ENCODE data around the gene PDE10A.

Gene PDE10A

DNA sequence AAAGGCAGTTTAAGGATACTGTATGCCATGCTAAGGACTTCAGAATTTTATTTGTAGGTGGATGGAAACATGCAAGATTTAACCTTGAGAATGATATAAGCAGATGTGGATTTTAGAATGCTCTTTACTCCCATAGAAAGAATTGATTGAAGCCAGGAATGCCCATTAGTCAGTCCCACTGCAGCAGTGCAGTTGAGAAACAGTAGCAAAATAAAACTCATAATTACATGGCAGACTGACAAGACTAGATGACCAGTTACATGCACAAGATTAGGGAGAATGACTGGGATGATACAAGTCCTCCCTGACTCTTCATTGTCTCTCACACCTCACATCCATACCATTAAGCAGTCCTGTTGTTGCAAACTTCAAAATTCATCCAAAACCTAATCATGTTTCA, 83.9 kb downstream of the PDE10A start:
- no peak overlapping the region for H3K9ac ChIP-seq (ENCODE audit: low read depth in 1 of 2, low read length in 2 of 2)
- H3K9me3 ChIP-seq (ENCODE audit: control insufficient read depth in 1 of 2, low read length in 2 of 2) = no peaks in the 10 kb centered on the region
- H3K27ac ChIP-seq (ENCODE audit: low read depth, low read length) = no peak overlapping the region
- peaks cover 4 to 5% of the 10 kb centered on the region in 2 donors for H3K4me1 ChIP-seq (ENCODE audit: control insufficient read depth in 1 of 2, insufficient read depth in 2 of 2, low read length in 2 of 2)
- no peaks in the 10 kb centered on the region for H3K36me3 ChIP-seq (ENCODE audit: control insufficient read depth in 1 of 2, insufficient read depth in 2 of 2, low read length in 2 of 2)
- H3K27me3 ChIP-seq (ENCODE audit: control insufficient read depth in 1 of 2, insufficient read depth in 2 of 2, low read length in 2 of 2) = no peaks in the 10 kb centered on the region
- H3K4me3 ChIP-seq (ENCODE audit: low read depth in 1 of 2, low read length in 2 of 2) = no peak overlapping the region

DNA sequence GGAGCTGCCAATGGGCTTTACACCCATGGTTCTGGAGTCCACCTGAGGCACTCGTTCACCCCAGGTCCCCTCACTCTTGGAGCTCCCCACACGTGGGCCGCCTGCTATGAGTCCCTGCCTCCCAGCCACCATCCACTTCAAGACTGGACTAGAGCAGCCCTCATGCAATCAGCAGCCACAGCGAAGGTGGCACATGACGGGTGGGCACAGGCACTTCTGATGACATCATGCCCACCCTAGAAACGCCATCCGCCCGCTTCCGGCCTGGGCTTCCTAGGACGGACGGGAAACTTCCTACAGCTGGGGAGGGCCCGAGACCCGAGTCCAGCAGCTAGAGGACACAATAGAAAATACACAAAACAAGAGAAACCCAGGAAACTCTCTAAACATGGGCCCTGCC, 85.5 kb downstream of the PDE10A start:
- Histone ChIP-seq H3K4me1 (ENCODE audit: control insufficient read depth in 1 of 2, insufficient read depth in 2 of 2, low read length in 2 of 2) (peaks cover 10 to 12% of the 10 kb centered on the region in 2 donors), H3K27me3 (ENCODE audit: control insufficient read depth in 1 of 2, insufficient read depth in 2 of 2, low read length in 2 of 2) (no peaks in the 10 kb centered on the region), H3K9me3 (ENCODE audit: control insufficient read depth in 1 of 2, low read length in 2 of 2) (no peaks in the 10 kb centered on the region), H3K9ac (ENCODE audit: low read depth in 1 of 2, low read length in 2 of 2) (no peak overlapping the region), H3K27ac (ENCODE audit: low read depth, low read length) (no peak overlapping the region), H3K36me3 (ENCODE audit: control insufficient read depth in 1 of 2, insufficient read depth in 2 of 2, low read length in 2 of 2) (no peaks in the 10 kb centered on the region), H3K4me3 (ENCODE audit: low read depth in 1 of 2, low read length in 2 of 2) (no peak overlapping the region)

- no peaks in the 10 kb centered on the region for H3K27me3 ChIP-seq (ENCODE audit: control insufficient read depth in 1 of 2, insufficient read depth in 2 of 2, low read length in 2 of 2)
- H3K9ac ChIP-seq (ENCODE audit: low read depth in 1 of 2, low read length in 2 of 2) = no peak overlapping the region
- H3K36me3 ChIP-seq (ENCODE audit: control insufficient read depth in 1 of 2, insufficient read depth in 2 of 2, low read length in 2 of 2) = no peaks in the 10 kb centered on the region
- H3K4me3 ChIP-seq (ENCODE audit: low read depth in 1 of 2, low read length in 2 of 2) = no peak overlapping the region
- peaks cover 10 to 12% of the 10 kb centered on the region in 2 donors for H3K4me1 ChIP-seq (ENCODE audit: control insufficient read depth in 1 of 2, insufficient read depth in 2 of 2, low read length in 2 of 2)
- H3K27ac ChIP-seq (ENCODE audit: low read depth, low read length) = peak overlapping the region; percentile 40
- H3K9me3 ChIP-seq (ENCODE audit: control insufficient read depth in 1 of 2, low read length in 2 of 2) = peaks cover 0 to 4% of the 10 kb centered on the region in 2 donors
Measured at GRCh38 chr6:165575158-165575549, 87.9 kb downstream of the PDE10A start.

DNA sequence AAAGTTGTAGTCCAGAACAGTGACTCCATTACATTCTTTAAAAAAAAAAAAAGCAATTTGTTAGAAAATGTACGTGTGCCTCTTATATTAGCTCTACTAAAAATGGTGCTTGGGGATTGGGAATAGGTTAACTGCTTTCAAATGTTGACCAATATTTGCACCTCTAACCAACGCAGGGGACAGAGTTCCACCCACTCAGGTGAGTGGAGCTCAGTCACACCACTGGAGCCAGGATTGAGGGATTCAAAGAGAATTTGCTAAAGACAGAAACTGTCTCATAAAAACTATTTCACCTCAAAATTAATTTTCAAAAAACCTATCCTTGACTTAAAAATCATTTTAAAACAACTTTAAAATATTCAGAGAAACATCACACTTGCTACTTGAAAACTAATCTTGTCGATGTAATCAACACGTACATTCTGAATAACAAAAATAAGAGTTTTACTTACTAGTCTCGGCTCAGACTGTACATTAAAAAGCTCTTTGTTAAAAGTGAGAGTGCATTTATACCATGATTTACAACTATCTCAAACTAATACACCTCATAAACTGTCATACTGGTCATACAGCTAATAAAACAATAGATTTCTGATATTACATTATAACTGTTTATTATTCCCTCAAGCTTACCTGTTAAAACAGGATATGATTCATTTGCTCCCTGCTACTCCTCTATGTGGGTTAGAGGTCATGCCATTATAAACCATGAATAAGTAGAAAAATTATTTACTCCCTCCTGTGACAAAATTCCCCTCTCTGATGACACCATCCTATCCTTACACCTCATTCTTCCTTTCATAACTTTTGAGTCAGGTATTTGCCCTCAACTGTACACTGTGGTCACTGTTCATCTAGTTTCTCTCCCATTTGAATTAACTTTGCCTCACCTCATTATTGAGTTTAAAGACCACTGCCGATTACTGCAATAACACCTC, 88.6 kb downstream of the PDE10A start:
- Histone ChIP-seq H3K9ac (ENCODE audit: low read depth in 1 of 2, low read length in 2 of 2) (peak overlapping the region in 1 of 2 donors; percentile 13), H3K4me3 (ENCODE audit: low read depth in 1 of 2, low read length in 2 of 2) (peak overlapping the region in 1 of 2 donors; percentile 3), H3K4me1 (ENCODE audit: control insufficient read depth in 1 of 2, insufficient read depth in 2 of 2, low read length in 2 of 2) (peaks cover 10 to 12% of the 10 kb centered on the region in 2 donors), H3K9me3 (ENCODE audit: control insufficient read depth in 1 of 2, low read length in 2 of 2) (peaks cover 0 to 4% of the 10 kb centered on the region in 2 donors), H3K27me3 (ENCODE audit: control insufficient read depth in 1 of 2, insufficient read depth in 2 of 2, low read length in 2 of 2) (no peaks in the 10 kb centered on the region), H3K36me3 (ENCODE audit: control insufficient read depth in 1 of 2, insufficient read depth in 2 of 2, low read length in 2 of 2) (no peaks in the 10 kb centered on the region), H3K27ac (ENCODE audit: low read depth, low read length) (peak overlapping the region; percentile 40)

DNA sequence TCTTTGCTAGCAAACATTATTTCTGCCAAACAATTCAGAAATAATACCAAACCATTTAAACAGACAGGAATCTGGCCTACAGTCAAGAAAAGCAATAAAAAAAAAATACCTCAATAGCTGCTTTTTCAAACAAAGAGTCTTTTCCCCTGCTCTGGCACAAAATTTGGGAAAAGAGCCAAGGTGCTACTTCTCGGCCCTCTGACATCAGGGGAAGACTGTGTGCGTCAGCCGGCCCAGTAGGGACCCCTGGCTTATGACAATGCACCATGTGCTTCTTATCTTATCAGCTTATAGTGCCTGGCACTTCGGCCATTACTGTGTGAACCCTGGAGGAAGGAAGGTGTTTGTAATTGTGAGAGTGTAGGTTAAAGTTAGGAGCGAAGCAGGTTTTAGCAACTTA, 89.4 kb downstream of the PDE10A start:
- Histone ChIP-seq H3K9ac (ENCODE audit: low read depth in 1 of 2, low read length in 2 of 2) (no peak overlapping the region), H3K9me3 (ENCODE audit: control insufficient read depth in 1 of 2, low read length in 2 of 2) (peaks cover 0 to 4% of the 10 kb centered on the region in 2 donors), H3K27ac (ENCODE audit: low read depth, low read length) (peak overlapping the region; percentile 32), H3K4me1 (ENCODE audit: control insufficient read depth in 1 of 2, insufficient read depth in 2 of 2, low read length in 2 of 2) (peaks cover 10 to 12% of the 10 kb centered on the region in 2 donors), H3K4me3 (ENCODE audit: low read depth in 1 of 2, low read length in 2 of 2) (peak overlapping the region; percentile 3 to 7), H3K27me3 (ENCODE audit: control insufficient read depth in 1 of 2, insufficient read depth in 2 of 2, low read length in 2 of 2) (no peaks in the 10 kb centered on the region), H3K36me3 (ENCODE audit: control insufficient read depth in 1 of 2, insufficient read depth in 2 of 2, low read length in 2 of 2) (no peaks in the 10 kb centered on the region)

GRCh38 chr6:165571721-165572132, 91.3 kb downstream of the PDE10A start:
- peaks cover 0 to 4% of the 10 kb centered on the region in 2 donors for H3K9me3 ChIP-seq (ENCODE audit: control insufficient read depth in 1 of 2, low read length in 2 of 2)
- H3K36me3 ChIP-seq (ENCODE audit: control insufficient read depth in 1 of 2, insufficient read depth in 2 of 2, low read length in 2 of 2) = no peaks in the 10 kb centered on the region
- H3K27ac ChIP-seq (ENCODE audit: low read depth, low read length) = no peak overlapping the region
- H3K27me3 ChIP-seq (ENCODE audit: control insufficient read depth in 1 of 2, insufficient read depth in 2 of 2, low read length in 2 of 2) = no peaks in the 10 kb centered on the region
- H3K4me3 ChIP-seq (ENCODE audit: low read depth in 1 of 2, low read length in 2 of 2) = no peak overlapping the region
- no peak overlapping the region for H3K9ac ChIP-seq (ENCODE audit: low read depth in 1 of 2, low read length in 2 of 2)
- H3K4me1 ChIP-seq (ENCODE audit: control insufficient read depth in 1 of 2, insufficient read depth in 2 of 2, low read length in 2 of 2) = peaks cover 10 to 12% of the 10 kb centered on the region in 2 donors

DNA sequence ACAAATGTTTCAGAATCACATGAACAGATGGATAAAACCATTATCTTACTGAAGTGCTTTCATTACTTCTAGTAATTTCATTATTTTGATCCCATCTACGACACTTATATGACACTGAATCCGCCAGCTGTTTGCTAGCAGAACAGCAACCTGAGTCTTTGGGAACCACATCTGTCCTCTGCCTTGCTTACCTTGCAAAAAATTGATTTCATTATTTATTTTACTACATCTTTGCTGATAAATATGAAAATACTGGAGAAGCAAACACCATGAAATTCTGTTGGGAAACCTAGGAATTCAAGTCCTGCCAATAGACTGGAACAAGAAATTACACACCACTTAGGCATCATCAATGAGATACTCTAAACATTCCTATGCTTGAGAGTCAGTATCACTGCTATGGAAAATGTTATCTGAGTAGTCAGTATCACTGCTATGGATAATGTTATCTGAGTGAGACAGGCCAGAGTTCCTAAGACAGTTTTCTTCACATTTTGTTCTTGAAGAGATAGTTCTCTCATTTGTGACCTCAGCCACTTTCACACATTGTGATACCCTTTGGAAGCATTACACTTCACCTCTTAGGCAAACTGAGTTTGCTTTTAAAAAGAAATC, 91.9 kb downstream of the PDE10A start:
- Histone ChIP-seq H3K4me3 (ENCODE audit: low read depth in 1 of 2, low read length in 2 of 2) (no peak overlapping the region), H3K27me3 (ENCODE audit: control insufficient read depth in 1 of 2, insufficient read depth in 2 of 2, low read length in 2 of 2) (no peaks in the 10 kb centered on the region), H3K36me3 (ENCODE audit: control insufficient read depth in 1 of 2, insufficient read depth in 2 of 2, low read length in 2 of 2) (no peaks in the 10 kb centered on the region), H3K27ac (ENCODE audit: low read depth, low read length) (no peak overlapping the region), H3K4me1 (ENCODE audit: control insufficient read depth in 1 of 2, insufficient read depth in 2 of 2, low read length in 2 of 2) (peaks cover 10 to 12% of the 10 kb centered on the region in 2 donors), H3K9ac (ENCODE audit: low read depth in 1 of 2, low read length in 2 of 2) (no peak overlapping the region), H3K9me3 (ENCODE audit: control insufficient read depth in 1 of 2, low read length in 2 of 2) (peaks cover 0 to 4% of the 10 kb centered on the region in 2 donors)

DNA sequence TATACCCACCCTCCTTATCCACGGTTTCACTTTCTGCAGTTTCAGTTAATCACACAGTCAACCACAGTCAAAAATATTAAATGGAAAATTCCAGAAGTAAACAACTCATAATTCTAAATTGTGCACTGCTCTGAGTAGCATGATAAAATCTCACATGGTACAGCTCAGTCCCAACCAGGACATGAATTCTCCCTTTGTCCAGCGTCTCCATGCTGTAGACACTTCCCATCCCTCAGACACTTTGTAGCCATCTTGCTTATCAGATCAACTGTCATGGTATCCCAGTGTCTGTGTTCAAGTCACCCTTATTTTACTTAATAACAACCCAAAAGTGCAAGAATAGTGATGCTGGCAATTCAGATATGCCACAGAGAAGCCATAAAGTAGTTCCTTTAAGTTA, 94.7 kb downstream of the PDE10A start:
- Histone ChIP-seq H3K9me3 (ENCODE audit: control insufficient read depth in 1 of 2, low read length in 2 of 2) (peaks cover 0 to 4% of the 10 kb centered on the region in 2 donors), H3K4me3 (ENCODE audit: low read depth in 1 of 2, low read length in 2 of 2) (no peak overlapping the region), H3K27me3 (ENCODE audit: control insufficient read depth in 1 of 2, insufficient read depth in 2 of 2, low read length in 2 of 2) (no peaks in the 10 kb centered on the region), H3K27ac (ENCODE audit: low read depth, low read length) (no peak overlapping the region), H3K4me1 (ENCODE audit: control insufficient read depth in 1 of 2, insufficient read depth in 2 of 2, low read length in 2 of 2) (peaks cover 2 to 3% of the 10 kb centered on the region in 2 donors), H3K36me3 (ENCODE audit: control insufficient read depth in 1 of 2, insufficient read depth in 2 of 2, low read length in 2 of 2) (no peaks in the 10 kb centered on the region), H3K9ac (ENCODE audit: low read depth in 1 of 2, low read length in 2 of 2) (no peak overlapping the region)

- H3K4me3 ChIP-seq (ENCODE audit: low read depth in 1 of 2, low read length in 2 of 2) = no peak overlapping the region
Measured at GRCh38 chr6:165566088-165566828, 96.8 kb downstream of the PDE10A start.

More at GRCh38 chr6:165566088-165566828, 96.8 kb downstream of the PDE10A start:
- Histone ChIP-seq H3K9ac (ENCODE audit: low read depth in 1 of 2, low read length in 2 of 2) (no peak overlapping the region), H3K27me3 (ENCODE audit: control insufficient read depth in 1 of 2, insufficient read depth in 2 of 2, low read length in 2 of 2) (no peaks in the 10 kb centered on the region), H3K36me3 (ENCODE audit: control insufficient read depth in 1 of 2, insufficient read depth in 2 of 2, low read length in 2 of 2) (no peaks in the 10 kb centered on the region), H3K4me1 (ENCODE audit: control insufficient read depth in 1 of 2, insufficient read depth in 2 of 2, low read length in 2 of 2) (no peaks in the 10 kb centered on the region), H3K9me3 (ENCODE audit: control insufficient read depth in 1 of 2, low read length in 2 of 2) (peaks cover 0 to 4% of the 10 kb centered on the region in 2 donors), H3K27ac (ENCODE audit: low read depth, low read length) (no peak overlapping the region)

Measured in duodenal mucosa (tissue), 2 donors.